ENCODE results near the gene TACC2. TPM values are rescaled to one million over a fixed set of nuclear protein-coding genes. Genes with fewer than 3 reads are reported as not detected.
"Not testable (repeated sequence)": the region's sequence is repeated elsewhere in the genome, so short reads cannot be mapped to it uniquely, and the experiment has no call there.

TACC2 gene
- total RNA-seq, 2 experiments from 2014 or later, result not detected

GRCh38 chr10:122078965-122079795, 90.2 kb downstream of the TACC2 start:
- no peak for DNase-seq
- CTCF ChIA-PET, result no interaction called here
- Mint-ChIP-seq H3K36me3 (ENCODE audit: low read depth) (no peaks in the 10 kb centered on the region), H3K9me3 (no peaks in the 10 kb centered on the region), H3K4me1 (ENCODE audit: low read depth) (no peaks in the 10 kb centered on the region), H3K27me3 (ENCODE audit: low read depth) (no peaks in the 10 kb centered on the region), H3K27ac (no peak overlapping the region), H3K4me3 (no peak overlapping the region)
- intact Hi-C loops (cut with micrococcal nuclease), result no loop called here

GRCh38 chr10:122082616-122083477, 93.9 kb downstream of the TACC2 start:
- intact Hi-C loops (cut with micrococcal nuclease), result no loop called here
- Mint-ChIP-seq H3K27ac (no peak overlapping the region), H3K4me3 (no peak overlapping the region), H3K36me3 (ENCODE audit: low read depth) (no peaks in the 10 kb centered on the region), H3K27me3 (ENCODE audit: low read depth) (no peaks in the 10 kb centered on the region), H3K9me3 (no peaks in the 10 kb centered on the region), H3K4me1 (ENCODE audit: low read depth) (no peaks in the 10 kb centered on the region)
- no peak for DNase-seq
- CTCF ChIA-PET, result no interaction called here

GRCh38 chr10:122083478-122084025, 94.6 kb downstream of the TACC2 start:
- DNase-seq, result no peak
- intact Hi-C loops (cut with micrococcal nuclease), result no loop called here
- no peak overlapping the region for H3K27ac Mint-ChIP-seq
- no peaks in the 10 kb centered on the region for H3K4me1 Mint-ChIP-seq (ENCODE audit: low read depth)
- CTCF ChIA-PET, result no interaction called here
- H3K36me3 Mint-ChIP-seq (ENCODE audit: low read depth), result no peaks in the 10 kb centered on the region
- no peak overlapping the region for H3K4me3 Mint-ChIP-seq
- no peaks in the 10 kb centered on the region for H3K27me3 Mint-ChIP-seq (ENCODE audit: low read depth)
- no peaks in the 10 kb centered on the region for H3K9me3 Mint-ChIP-seq

GRCh38 chr10:122084286-122085041, 95.5 kb downstream of the TACC2 start:
- no peaks in the 10 kb centered on the region for H3K36me3 Mint-ChIP-seq (ENCODE audit: low read depth)
- intact Hi-C loops (cut with micrococcal nuclease), result no loop called here
- CTCF ChIA-PET, result no interaction called here
- H3K9me3 Mint-ChIP-seq, result no peaks in the 10 kb centered on the region
- H3K4me3 Mint-ChIP-seq, result no peak overlapping the region
- H3K27ac Mint-ChIP-seq, result no peak overlapping the region
- H3K4me1 Mint-ChIP-seq (ENCODE audit: low read depth), result no peaks in the 10 kb centered on the region
- no peaks in the 10 kb centered on the region for H3K27me3 Mint-ChIP-seq (ENCODE audit: low read depth)
- DNase-seq, result no peak

- Mint-ChIP-seq H3K9me3 (no peaks in the 10 kb centered on the region), H3K27me3 (ENCODE audit: low read depth) (no peaks in the 10 kb centered on the region), H3K27ac (no peak overlapping the region), H3K4me3 (no peak overlapping the region), H3K4me1 (ENCODE audit: low read depth) (no peaks in the 10 kb centered on the region), H3K36me3 (ENCODE audit: low read depth) (no peaks in the 10 kb centered on the region)
- CTCF ChIA-PET, result no interaction called here
- intact Hi-C loops (cut with micrococcal nuclease), result no loop called here
- DNase-seq, result no peak
These were observed 96.5 kb downstream of the TACC2 start for GRCh38 chr10:122085423-122085911.

- intact Hi-C loops (cut with micrococcal nuclease), result no loop called here
- Mint-ChIP-seq H3K4me3 (no peak overlapping the region), H3K27ac (no peak overlapping the region), H3K9me3 (no peaks in the 10 kb centered on the region), H3K4me1 (ENCODE audit: low read depth) (no peaks in the 10 kb centered on the region), H3K27me3 (ENCODE audit: low read depth) (no peaks in the 10 kb centered on the region), H3K36me3 (ENCODE audit: low read depth) (no peaks in the 10 kb centered on the region)
- CTCF ChIA-PET, result no interaction called here
- no peak for DNase-seq
These were observed 97.7 kb downstream of the TACC2 start for GRCh38 chr10:122086416-122087240.

GRCh38 chr10:122087436-122087835, 98.5 kb downstream of the TACC2 start:
- Mint-ChIP-seq H3K9me3 (no peaks in the 10 kb centered on the region), H3K4me1 (ENCODE audit: low read depth) (no peaks in the 10 kb centered on the region), H3K4me3 (no peak overlapping the region), H3K27me3 (ENCODE audit: low read depth) (no peaks in the 10 kb centered on the region), H3K36me3 (ENCODE audit: low read depth) (no peaks in the 10 kb centered on the region), H3K27ac (no peak overlapping the region)
- CTCF ChIA-PET, result no interaction called here
- intact Hi-C loops (cut with micrococcal nuclease), result no loop called here
- no peak for DNase-seq

GRCh38 chr10:122089311-122090017, 100.5 kb downstream of the TACC2 start:
- H3K27ac Mint-ChIP-seq, result no peak overlapping the region
- H3K4me3 Mint-ChIP-seq, result no peak overlapping the region
- no peak for DNase-seq
- CTCF ChIA-PET, result interaction anchor here (0.5 kb wide), 1 partner anchor 48 kb away, joined by 4 read pairs; no protein-coding TSS in a partner anchor
- H3K27me3 Mint-ChIP-seq (ENCODE audit: low read depth), result no peaks in the 10 kb centered on the region
- H3K9me3 Mint-ChIP-seq, result no peaks in the 10 kb centered on the region
- no peaks in the 10 kb centered on the region for H3K36me3 Mint-ChIP-seq (ENCODE audit: low read depth)
- intact Hi-C loops (cut with micrococcal nuclease), result no loop called here
- H3K4me1 Mint-ChIP-seq (ENCODE audit: low read depth), result no peaks in the 10 kb centered on the region

- CTCF ChIA-PET, result interaction anchor here (0.7 kb wide), 1 partner anchor 991 kb away, joined by 3 read pairs; no protein-coding TSS in a partner anchor
- H3K27me3 Mint-ChIP-seq (ENCODE audit: low read depth), result no peaks in the 10 kb centered on the region
- H3K4me1 Mint-ChIP-seq (ENCODE audit: low read depth), result no peaks in the 10 kb centered on the region
- H3K27ac Mint-ChIP-seq, result no peak overlapping the region
- intact Hi-C loops (cut with micrococcal nuclease), result no loop called here
- H3K36me3 Mint-ChIP-seq (ENCODE audit: low read depth), result no peaks in the 10 kb centered on the region
- no peak for DNase-seq
- no peak overlapping the region for H3K4me3 Mint-ChIP-seq
- H3K9me3 Mint-ChIP-seq, result no peaks in the 10 kb centered on the region
These were observed 102.8 kb downstream of the TACC2 start for GRCh38 chr10:122091722-122092121.

GRCh38 chr10:122093076-122093475, 104.1 kb downstream of the TACC2 start:
- CTCF ChIA-PET, result interaction anchor here (0.7 kb wide), 1 partner anchor 11 kb away, joined by 3 read pairs; no protein-coding TSS in a partner anchor
- H3K9me3 Mint-ChIP-seq, result no peaks in the 10 kb centered on the region
- no peak for DNase-seq
- intact Hi-C loops (cut with micrococcal nuclease), result no loop called here
- no peaks in the 10 kb centered on the region for H3K27me3 Mint-ChIP-seq (ENCODE audit: low read depth)
- H3K4me1 Mint-ChIP-seq (ENCODE audit: low read depth), result no peaks in the 10 kb centered on the region
- H3K27ac Mint-ChIP-seq, result no peak overlapping the region
- H3K4me3 Mint-ChIP-seq, result no peak overlapping the region
- no peaks in the 10 kb centered on the region for H3K36me3 Mint-ChIP-seq (ENCODE audit: low read depth)

- H3K27me3 Mint-ChIP-seq (ENCODE audit: low read depth); H3K4me1 Mint-ChIP-seq (ENCODE audit: low read depth); H3K4me3 Mint-ChIP-seq; H3K9me3 Mint-ChIP-seq; intact Hi-C loops (cut with micrococcal nuclease); CTCF ChIA-PET; H3K36me3 Mint-ChIP-seq (ENCODE audit: low read depth); DNase-seq; H3K27ac Mint-ChIP-seq: not testable (repeated sequence)
These were observed 107.2 kb downstream of the TACC2 start for GRCh38 chr10:122096181-122096580.
